CD14-positive monocyte (primary cell): ENCODE results near the gene BICRAL. TPM values are rescaled to one million over a fixed set of nuclear protein-coding genes. Genes with fewer than 3 reads are reported as not detected.

Experiments
- DNase-seq, 3 donors: peaks; one replicate each; pipeline ENCODE4 v3.0.0-alpha.2; 2011 to 2022
- H2AFZ ChIP-seq: 2 replicates; pipeline ENCODE4 v1.6.0; 2012; ENCODE audit warnings: mild to moderate bottlenecking, low read depth, low read length, inconsistent platforms; ENCODE audit not compliant: insufficient read depth, poor library complexity, severe bottlenecking
- H3K27ac ChIP-seq, 2 donors: 1 replicate in 1 of 2; 2 replicates in 1 of 2; pipeline ENCODE4 v1.5.1; 2012 to 2013; ENCODE audit warnings: low read length in 2 of 2, control low read depth in 1 of 2, inconsistent platforms in 1 of 2, low read depth in 1 of 2, mild to moderate bottlenecking in 1 of 2
- H3K27me3 ChIP-seq, 2 donors: one replicate each; pipeline versions ENCODE4 v1.6.0 to v1.6.1; 2011 to 2013; ENCODE audit warnings: low read length in 2 of 2; ENCODE audit not compliant: control insufficient read depth in 2 of 2, insufficient read depth in 2 of 2
- H3K36me3 ChIP-seq, 2 donors: replicated peaks in 1 of 2; 1 replicate in 1 of 2; 2 replicates in 1 of 2; pipeline versions ENCODE4 v1.5.1 to v1.6.1; 2012 to 2013; ENCODE audit warnings: low read length in 2 of 2, control low read depth in 1 of 2, inconsistent platforms in 1 of 2, mild to moderate bottlenecking in 1 of 2; ENCODE audit not compliant: insufficient read depth in 2 of 2, control insufficient read depth in 1 of 2
- H3K4me1 ChIP-seq, 2 donors: 1 replicate in 1 of 2; 2 replicates in 1 of 2; pipeline versions ENCODE4 v1.5.1 to v1.6.1; 2012 to 2013; ENCODE audit warnings: low read length in 2 of 2, control low read depth in 1 of 2, inconsistent platforms in 1 of 2, mild to moderate bottlenecking in 1 of 2, moderate library complexity in 1 of 2; ENCODE audit not compliant: insufficient read depth in 2 of 2, control insufficient read depth in 1 of 2
- H3K4me2 ChIP-seq: replicated peaks from 2 replicates; pipeline ENCODE3; 2012; ENCODE audit warnings: low read length, moderate library complexity, mild to moderate bottlenecking; ENCODE audit not compliant: poor library complexity, severe bottlenecking; ENCODE audit errors: extremely low read depth
- H3K4me3 ChIP-seq, 3 experiments: fragments of 200-600 bp in 1 of 3; sonication (generic) in 1 of 3; replicated peaks in 1 of 3; 1 replicate in 2 of 3; 2 replicates in 1 of 3; pipeline ENCODE4 v1.5.1; 2011 to 2013; ENCODE audit warnings: low read length in 3 of 3, mild to moderate bottlenecking in 3 of 3, control low read depth in 2 of 3, low read depth in 2 of 3, inconsistent platforms in 1 of 3, moderate library complexity in 1 of 3
- H3K79me2 ChIP-seq: 2 replicates; pipeline ENCODE4 v1.6.0; 2012; ENCODE audit warnings: mild to moderate bottlenecking, control low read depth, inconsistent platforms, low read length, moderate library complexity; ENCODE audit not compliant: insufficient read depth
- H3K9ac ChIP-seq: 2 replicates; pipeline ENCODE4 v1.6.0; 2017; ENCODE audit warnings: low read length, mild to moderate bottlenecking; ENCODE audit not compliant: insufficient read depth, poor library complexity, severe bottlenecking
- H3K9me3 ChIP-seq, 2 donors: replicated peaks in 1 of 2; 1 replicate in 1 of 2; 2 replicates in 1 of 2; pipeline versions ENCODE4 v1.5.1 to v1.6.1; 2012 to 2013; ENCODE audit warnings: low read length in 2 of 2, control low read depth in 1 of 2; ENCODE audit not compliant: control insufficient read depth in 1 of 2, insufficient read depth in 1 of 2
- H4K20me1 ChIP-seq: 2 replicates; pipeline ENCODE4 v1.6.0; 2012; ENCODE audit warnings: mild to moderate bottlenecking, low read length, control low read depth, moderate library complexity; ENCODE audit not compliant: insufficient read depth
- H3K27ac Mint-ChIP-seq, 7 donors: one replicate each; pipeline ENCODE4 v1.8.0; 2020; ENCODE audit warnings: mild to moderate bottlenecking in 7 of 7, mixed read lengths in 7 of 7, moderate library complexity in 6 of 7, inconsistent platforms in 2 of 7
- H3K27me3 Mint-ChIP-seq, 3 donors: one replicate each; pipeline ENCODE4 v1.8.0; 2021 to 2022; ENCODE audit warnings: low read depth in 3 of 3, mild to moderate bottlenecking in 3 of 3, mixed read lengths in 3 of 3, moderate library complexity in 3 of 3, inconsistent platforms in 1 of 3
- H3K36me3 Mint-ChIP-seq, 2 donors: one replicate each; pipeline ENCODE4 v1.8.0; 2020; ENCODE audit warnings: mixed read lengths in 2 of 2, inconsistent platforms in 1 of 2, mild to moderate bottlenecking in 1 of 2
- H3K4me1 Mint-ChIP-seq: one replicate; pipeline ENCODE4 v1.8.0; 2020; ENCODE audit warnings: mild to moderate bottlenecking, mixed read lengths
- H3K4me3 Mint-ChIP-seq, 2 donors: one replicate each; pipeline ENCODE4 v1.8.0; 2020; ENCODE audit warnings: mild to moderate bottlenecking in 2 of 2, mixed read lengths in 2 of 2, moderate library complexity in 1 of 2
- H3K9me3 Mint-ChIP-seq, 7 donors: one replicate each; pipeline ENCODE4 v1.8.0; 2020 to 2022; ENCODE audit warnings: mixed read lengths in 7 of 7, mild to moderate bottlenecking in 6 of 7, moderate library complexity in 6 of 7, inconsistent platforms in 2 of 7
- WGBS: methylation state at CpG from one replicate; pipeline ENCODE4 v1.1.5; 2013; ENCODE audit warnings: missing lambda C conversion rate; ENCODE audit not compliant: insufficient coverage; 5-methylcytosine and 5-hydroxymethylcytosine counted together
- intact Hi-C, 2 donors: fragments of 100-400 bp; cut with micrococcal nuclease; formaldehyde crosslinking; loops; one replicate each; pipeline versions ENCODE4 v1.15.0 to v1.15.1; 2023
- polyA plus RNA-seq, 3 donors: library from polyadenylated mRNA; depleted of rRNA in 1 of 3; unstranded in 2 of 3; stranded (reverse) in 1 of 3; fragments of 300-500 nt in 2 of 3; fragments of >200 nt in 1 of 3; fragmentation: Illumina TruSeq in 2 of 3; gene quantifications; 1 replicate in 2 of 3; 2 replicates in 1 of 3; pipeline ENCODE4 v1.2.3, GENCODE V29; 2012 to 2021
- TF ChIP-seq, protein P1 (sequence below): fragments of 200-600 bp; IDR thresholded peaks from one replicate; pipeline ENCODE4 v1.8.0; 2022; ENCODE audit warnings: antibody characterized with exemption, mild to moderate bottlenecking

Gene BICRAL
- polyA plus RNA-seq, 3 donors = 1.6 to 14.6 (median 2.2) TPM

- H2AFZ ChIP-seq = no peak overlapping the region
- peaks cover 94% of the 10 kb centered on the region for H3K79me2 ChIP-seq
- H3K27ac ChIP-seq = peak overlapping the region in 1 of 2 donors; percentile 58
Observed at GRCh38 chr6:42786525-42786985, 4.7 kb downstream of the BICRAL start.

GRCh38 chr6:42787063-42787472 lies 5.2 kb downstream of the BICRAL start:
- DNase-seq = no peak
- Mint-ChIP-seq H3K4me1 (peaks cover 23% of the 10 kb centered on the region), H3K27ac (no peak overlapping the region), H3K9me3 (no peaks in the 10 kb centered on the region), H3K36me3 (peaks cover 3 to 11% of the 10 kb centered on the region in 2 donors), H3K27me3 (no peaks in the 10 kb centered on the region), H3K4me3 (no peak overlapping the region)
- Histone ChIP-seq H4K20me1 (peaks cover 60% of the 10 kb centered on the region), H3K27ac (peak overlapping the region; percentile 20 to 58), H3K27me3 (no peaks in the 10 kb centered on the region), H3K79me2 (peaks cover 97% of the 10 kb centered on the region), H3K9ac (no peak overlapping the region), H3K4me2 (peak overlapping the region; percentile 85), H3K9me3 (no peaks in the 10 kb centered on the region), H2AFZ (no peak overlapping the region), H3K4me3 (peak overlapping the region in 1 of 3 experiments; percentile 90), H3K4me1 (peaks cover 32 to 46% of the 10 kb centered on the region in 2 donors), H3K36me3 (peaks cover 9 to 17% of the 10 kb centered on the region in 2 donors)
- 50% methylated on average over 2 of the region's 2 CpGs for WGBS
- intact Hi-C loops = loop anchor here in 1 of 2 donors (5.0 to 10.0 kb wide), 2 partner anchors 62 to 1065 kb away; partner anchors contain the start of gene PRPH2
- TF ChIP-seq, protein P1, sequence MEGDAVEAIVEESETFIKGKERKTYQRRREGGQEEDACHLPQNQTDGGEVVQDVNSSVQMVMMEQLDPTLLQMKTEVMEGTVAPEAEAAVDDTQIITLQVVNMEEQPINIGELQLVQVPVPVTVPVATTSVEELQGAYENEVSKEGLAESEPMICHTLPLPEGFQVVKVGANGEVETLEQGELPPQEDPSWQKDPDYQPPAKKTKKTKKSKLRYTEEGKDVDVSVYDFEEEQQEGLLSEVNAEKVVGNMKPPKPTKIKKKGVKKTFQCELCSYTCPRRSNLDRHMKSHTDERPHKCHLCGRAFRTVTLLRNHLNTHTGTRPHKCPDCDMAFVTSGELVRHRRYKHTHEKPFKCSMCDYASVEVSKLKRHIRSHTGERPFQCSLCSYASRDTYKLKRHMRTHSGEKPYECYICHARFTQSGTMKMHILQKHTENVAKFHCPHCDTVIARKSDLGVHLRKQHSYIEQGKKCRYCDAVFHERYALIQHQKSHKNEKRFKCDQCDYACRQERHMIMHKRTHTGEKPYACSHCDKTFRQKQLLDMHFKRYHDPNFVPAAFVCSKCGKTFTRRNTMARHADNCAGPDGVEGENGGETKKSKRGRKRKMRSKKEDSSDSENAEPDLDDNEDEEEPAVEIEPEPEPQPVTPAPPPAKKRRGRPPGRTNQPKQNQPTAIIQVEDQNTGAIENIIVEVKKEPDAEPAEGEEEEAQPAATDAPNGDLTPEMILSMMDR = no peak

More at GRCh38 chr6:42786525-42786985, 4.7 kb downstream of the BICRAL start:
- Histone ChIP-seq H3K9ac (peak overlapping the region; percentile 10), H3K27me3 (no peaks in the 10 kb centered on the region), H3K4me3 (peak overlapping the region in 2 of 3 experiments; percentile 24 to 90), H3K36me3 (peaks cover 9 to 17% of the 10 kb centered on the region in 2 donors), H4K20me1 (peaks cover 55% of the 10 kb centered on the region), H3K4me2 (peak overlapping the region; percentile 85), H3K9me3 (no peaks in the 10 kb centered on the region), H3K4me1 (peaks cover 32 to 46% of the 10 kb centered on the region in 2 donors)
- TF ChIP-seq, protein P1 = peak; percentile 8
- H3K9me3 Mint-ChIP-seq = no peaks in the 10 kb centered on the region
- intact Hi-C loops = loop anchor here in 1 of 2 donors (5.0 to 10.0 kb wide), 2 partner anchors 62 to 1064 kb away; partner anchors contain the start of gene PRPH2
- DNase-seq = no peak
- H3K27ac Mint-ChIP-seq = no peak overlapping the region
- no peak overlapping the region for H3K4me3 Mint-ChIP-seq
- H3K27me3 Mint-ChIP-seq = no peaks in the 10 kb centered on the region
- peaks cover 23% of the 10 kb centered on the region for H3K4me1 Mint-ChIP-seq
- WGBS = 89% methylated on average over 3 of the region's 3 CpGs
- H3K36me3 Mint-ChIP-seq = peaks cover 3 to 11% of the 10 kb centered on the region in 2 donors
